Putamen (tissue), 1 donor: ENCODE measurements around the gene UGT1A3.
"Not testable (repeated sequence)": the region's sequence is repeated elsewhere in the genome, so short reads cannot be mapped to it uniquely, and the experiment has no call there.

ENCODE experiments used
- DNase-seq: peaks from one replicate; pipeline ENCODE4 v3.0.0-alpha.2; 2016; ENCODE audit warnings: low spot score

Gene UGT1A3

DNA sequence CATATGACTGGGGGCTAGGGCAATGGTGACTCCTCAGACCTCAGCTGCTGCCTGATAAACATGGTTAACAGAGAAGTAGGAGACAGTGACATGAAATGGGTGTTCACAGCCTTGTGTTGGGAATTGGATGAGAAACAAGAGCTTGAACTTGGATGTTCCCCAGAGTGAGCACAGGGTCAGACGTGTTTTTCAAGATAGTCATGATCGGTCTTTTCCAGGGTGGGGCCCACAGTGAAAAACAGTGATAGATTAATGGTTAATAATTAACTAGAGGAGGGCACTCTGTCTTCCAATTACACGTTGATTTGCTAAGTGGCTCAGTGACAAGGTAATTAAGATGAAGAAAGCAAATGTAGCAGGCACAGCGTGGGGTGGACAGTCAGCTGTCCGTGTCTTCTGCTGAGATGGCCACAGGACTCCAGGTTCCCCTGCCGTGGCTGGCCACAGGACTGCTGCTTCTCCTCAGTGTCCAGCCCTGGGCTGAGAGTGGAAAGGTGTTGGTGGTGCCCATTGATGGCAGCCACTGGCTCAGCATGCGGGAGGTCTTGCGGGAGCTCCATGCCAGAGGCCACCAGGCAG lies at the start of gene UGT1A3:
TSS of gene UGT1A3 (plus strand) at position 320 of the 579 bp plus-strand sequence. CDS start at position 405, 85 bp downstream.
- DNase-seq = no peak

DNA sequence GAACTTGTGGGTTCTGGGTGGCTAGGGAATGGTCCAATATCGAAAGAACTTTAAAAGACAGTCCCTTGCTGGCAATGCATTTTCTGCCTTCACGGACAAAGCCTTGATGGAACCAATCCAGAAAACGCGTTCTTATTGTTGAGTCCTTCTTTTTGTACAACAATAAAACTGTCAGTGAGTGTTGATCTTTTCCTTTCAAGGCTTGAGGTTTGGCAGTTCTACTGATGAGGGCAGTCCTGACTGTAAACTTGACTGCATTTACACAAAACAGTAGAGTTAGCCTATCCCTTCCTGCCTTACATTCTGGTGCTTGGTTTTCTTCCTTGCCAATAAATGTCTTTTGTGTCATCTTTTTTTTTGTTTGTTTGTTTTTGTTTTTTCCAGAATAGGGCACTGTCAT lies 49.6 kb upstream of the UGT1A3 start:
- DNase-seq = no peak

DNA sequence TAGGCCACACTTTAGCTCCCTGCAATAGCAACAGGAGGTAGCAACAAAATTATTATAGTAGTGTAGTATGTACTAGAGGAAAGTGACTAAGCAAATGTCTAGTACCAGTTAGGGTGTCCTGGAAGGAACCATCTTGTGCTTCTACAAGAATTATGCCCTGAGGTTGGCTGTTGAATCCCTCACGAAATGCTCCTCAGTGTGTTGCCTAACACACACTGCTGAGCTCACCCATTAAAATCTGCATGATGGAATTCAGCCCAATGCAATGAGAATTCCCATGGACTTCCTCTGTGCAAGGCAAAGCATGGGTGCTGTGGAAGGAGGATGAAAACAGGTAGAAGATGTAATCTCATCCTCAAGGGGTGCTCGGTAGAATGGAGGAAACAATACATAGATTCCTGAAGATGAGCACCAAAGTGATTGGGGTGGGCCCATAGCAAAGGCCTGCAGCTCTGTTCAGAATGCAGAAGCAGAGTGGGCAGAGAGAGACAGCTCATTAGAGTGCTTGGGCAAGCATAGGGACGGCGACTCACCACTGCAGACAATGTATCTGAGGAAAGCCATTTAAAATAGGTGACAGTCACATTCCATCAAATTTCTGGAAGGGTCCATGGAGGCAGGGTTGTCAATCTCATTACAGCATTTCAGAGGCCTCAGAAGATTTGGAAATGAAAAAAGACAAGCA lies 48.3 kb upstream of the UGT1A3 start:
- no peak for DNase-seq

DNA sequence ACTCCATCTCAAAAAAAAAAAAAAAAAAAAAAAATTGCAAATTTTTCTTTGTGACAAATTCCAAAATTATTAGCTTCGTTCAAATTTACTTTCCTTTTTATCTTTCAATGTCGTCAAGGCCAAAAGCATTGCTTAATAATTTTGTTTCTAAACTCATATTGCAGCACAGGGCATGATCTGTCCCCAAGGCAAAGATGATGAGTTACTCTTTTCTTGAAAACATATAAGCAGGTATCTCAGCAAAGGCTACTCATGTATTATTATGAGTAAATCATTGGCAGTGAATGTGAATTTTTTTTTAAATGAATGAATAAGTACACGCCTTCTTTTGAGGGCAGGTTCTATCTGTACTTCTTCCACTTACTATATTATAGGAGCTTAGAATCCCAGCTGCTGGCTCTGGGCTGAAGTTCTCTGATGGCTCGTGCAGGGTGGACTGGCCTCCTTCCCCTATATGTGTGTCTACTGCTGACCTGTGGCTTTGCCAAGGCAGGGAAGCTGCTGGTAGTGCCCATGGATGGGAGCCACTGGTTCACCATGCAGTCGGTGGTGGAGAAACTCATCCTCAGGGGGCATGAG lies 47.2 kb upstream of the UGT1A3 start, which contains the start of gene UGT1A7:
TSS of gene UGT1A7 (plus strand) at position 381 of the 579 bp plus-strand sequence. CDS start at position 418, 37 bp downstream.
- no peak for DNase-seq

DNA sequence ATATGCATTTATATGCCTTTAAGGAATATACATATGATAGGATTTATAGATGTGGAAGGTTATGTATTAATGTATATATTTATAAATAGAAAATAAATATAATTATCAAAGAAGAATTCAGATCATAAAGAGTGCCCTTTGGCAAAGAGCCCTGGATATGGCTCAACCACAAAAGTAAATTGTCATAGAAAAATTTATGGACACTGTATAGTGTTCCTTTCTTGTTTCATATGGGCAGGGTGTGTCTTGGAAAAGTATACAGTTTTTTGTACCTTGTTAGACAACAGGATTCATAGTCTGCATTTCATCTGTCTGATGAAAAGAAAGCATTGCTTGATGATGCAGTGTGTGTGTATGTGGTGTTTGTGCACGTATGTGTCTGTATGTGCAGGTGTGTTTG lies 44.2 kb upstream of the UGT1A3 start:
- no peak for DNase-seq

DNA sequence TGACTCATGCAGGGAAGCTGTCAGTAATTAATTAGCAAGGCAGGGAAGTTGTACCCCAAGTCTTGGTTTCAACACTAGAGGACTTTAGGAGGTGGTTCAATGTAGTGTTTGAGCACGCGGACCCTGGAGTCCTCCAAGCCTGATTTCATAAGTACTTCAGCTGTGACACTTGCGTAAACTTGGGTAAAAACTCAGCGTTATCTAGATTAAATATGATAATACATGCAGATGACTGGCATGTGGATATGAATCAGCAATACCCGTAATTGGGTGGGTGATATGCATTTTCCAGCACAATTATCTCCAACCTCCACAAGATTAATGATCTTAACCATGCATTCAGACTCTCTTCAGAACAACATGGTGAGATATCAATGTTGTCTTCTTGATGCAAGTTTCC lies 41.9 kb upstream of the UGT1A3 start:
- DNase-seq = no peak

DNA sequence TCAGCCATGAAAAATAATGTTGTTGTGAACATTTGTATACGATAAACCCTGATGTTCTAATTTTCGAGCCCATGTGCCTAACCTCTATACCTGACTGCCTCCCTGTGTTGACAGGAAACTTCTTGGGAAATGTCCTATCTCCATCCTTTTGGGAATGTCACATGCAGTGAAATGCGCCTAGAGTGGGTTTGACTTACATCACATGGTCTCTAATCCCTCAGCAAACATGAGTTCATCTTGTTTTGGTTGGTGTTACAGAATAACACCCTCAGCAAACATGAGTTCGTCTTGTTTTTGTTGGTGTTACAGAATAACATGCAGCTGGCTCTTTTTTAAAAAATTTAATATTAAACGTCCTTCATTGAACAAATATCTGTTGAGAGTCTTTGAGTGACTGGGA lies 40.5 kb upstream of the UGT1A3 start:
- no peak for DNase-seq

DNA sequence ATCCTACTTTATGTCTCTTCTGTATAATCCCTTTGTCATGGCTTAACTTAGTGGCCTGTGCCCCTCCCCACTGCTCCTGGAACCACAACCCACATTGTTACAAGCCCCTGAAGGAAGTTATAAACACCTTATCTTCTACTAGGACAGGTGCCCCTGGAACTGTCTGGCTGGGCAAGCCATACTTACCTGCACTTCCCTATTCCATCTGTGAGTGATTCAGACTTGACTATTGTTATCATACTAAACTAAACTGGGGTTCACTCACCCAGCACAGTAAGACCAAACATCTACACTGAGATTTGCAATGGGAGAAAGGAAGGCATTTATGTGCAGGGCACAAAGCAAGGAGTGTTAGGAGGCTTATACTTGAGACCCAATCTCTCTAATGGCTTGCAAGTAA lies 39.8 kb upstream of the UGT1A3 start:
- no peak for DNase-seq

DNA sequence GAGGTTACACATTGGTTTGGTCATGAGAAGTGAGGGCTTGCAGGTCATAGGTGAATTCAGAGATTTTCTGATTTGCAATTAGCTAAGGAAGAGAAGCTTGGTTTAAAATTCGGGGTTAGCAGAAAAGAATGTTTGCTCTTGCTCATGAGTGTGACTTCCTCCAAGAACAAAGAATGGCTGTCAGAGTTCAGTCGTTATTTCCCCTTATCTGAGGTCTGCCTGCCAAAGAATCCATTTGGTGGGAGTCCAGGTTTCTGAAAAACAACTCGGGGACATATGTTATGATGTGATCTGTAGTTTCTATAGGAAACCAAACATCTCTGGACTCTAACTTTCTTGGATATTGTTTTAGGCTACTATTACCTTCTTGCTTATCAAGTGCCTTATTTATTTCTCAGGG lies 39.3 kb upstream of the UGT1A3 start:
- DNase-seq = no peak

DNA sequence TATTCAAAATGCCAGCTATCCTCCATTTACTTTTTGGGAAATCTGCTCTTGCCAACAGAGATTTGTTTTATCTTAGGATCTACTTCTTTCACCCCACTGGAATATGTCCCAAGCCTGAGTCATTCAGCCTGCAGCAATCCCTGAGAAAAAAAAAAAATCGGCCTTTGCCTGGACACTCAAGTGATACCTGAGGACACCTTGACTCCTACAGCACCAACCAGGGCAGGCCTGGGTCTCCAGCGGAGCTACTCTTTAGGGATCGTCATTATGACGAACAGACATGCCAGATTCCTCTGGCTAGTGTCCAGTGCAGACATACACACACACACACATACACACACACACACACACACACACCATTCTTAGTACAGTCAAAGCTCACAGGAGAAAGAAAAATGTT lies 38.4 kb upstream of the UGT1A3 start:
- no peak for DNase-seq

DNA sequence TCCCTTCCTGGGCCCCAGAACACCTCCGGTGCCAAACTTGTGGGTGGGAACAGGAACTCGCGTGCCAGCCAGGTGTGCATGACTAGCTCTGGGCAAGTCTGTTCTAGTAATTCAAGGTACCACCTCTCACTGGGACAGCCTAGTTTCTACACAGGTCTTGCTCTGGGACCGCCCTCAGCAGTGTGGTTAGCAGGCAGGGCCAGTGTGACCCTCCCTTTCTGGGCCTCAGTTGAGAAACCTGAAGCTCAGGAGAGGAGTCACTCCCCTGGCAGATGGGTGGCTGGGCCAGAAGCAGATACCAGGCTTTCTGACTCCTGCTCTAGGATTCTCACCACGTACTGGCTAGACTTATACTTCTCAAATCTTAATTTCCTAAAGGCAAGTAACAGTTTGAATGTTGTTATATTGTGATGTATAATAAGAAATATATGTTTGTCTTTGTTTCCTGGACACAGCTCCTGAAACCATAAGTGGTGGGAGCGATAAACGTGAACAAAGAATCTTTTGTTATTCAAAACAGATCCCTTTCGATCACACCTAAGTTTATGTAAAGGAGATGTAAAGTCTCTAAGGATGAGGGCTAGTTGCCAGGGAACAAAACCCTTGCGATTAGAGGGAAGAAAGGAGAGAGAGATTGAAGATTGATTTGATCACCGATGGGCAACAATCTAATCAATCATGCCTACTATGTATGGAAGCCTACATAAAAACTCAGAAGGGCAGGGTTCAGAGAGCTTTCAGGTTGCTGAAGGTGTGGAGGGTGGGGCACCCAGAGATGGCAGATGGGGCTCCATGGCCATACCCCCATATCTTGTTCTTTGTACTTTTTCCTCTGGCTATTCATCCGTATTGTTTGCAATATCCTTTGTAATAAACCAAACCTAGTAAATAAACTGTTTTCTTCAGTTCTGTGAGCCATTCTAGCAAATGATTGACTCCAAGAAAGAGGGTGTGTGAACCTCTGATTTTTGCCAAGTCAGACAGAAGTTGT lies 37.1 kb upstream of the UGT1A3 start:
- no peak for DNase-seq

DNA sequence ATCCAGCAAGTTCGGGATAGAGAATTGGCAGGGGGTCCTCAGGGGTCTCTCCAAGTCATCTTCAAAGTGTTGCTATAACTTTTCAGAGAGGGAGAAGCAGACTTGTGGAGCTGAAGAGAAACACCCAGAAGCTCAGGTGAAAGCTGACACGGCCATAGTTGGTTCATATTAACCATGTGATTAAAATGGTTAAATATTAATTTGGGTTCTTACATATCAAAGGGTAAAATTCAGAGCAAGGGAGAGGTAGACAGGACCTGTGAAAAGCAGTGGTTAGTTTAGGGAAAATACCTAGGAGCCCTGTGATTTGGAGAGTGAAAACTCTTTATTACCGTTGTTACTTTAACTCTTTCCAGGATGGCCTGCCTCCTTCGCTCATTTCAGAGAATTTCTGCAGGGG lies 36.2 kb upstream of the UGT1A3 start, which contains the start of gene UGT1A6:
TSS of gene UGT1A6 (plus strand) at position 243 of the 400 bp plus-strand sequence. CDS start at position 358, 115 bp downstream.
- no peak for DNase-seq

DNA sequence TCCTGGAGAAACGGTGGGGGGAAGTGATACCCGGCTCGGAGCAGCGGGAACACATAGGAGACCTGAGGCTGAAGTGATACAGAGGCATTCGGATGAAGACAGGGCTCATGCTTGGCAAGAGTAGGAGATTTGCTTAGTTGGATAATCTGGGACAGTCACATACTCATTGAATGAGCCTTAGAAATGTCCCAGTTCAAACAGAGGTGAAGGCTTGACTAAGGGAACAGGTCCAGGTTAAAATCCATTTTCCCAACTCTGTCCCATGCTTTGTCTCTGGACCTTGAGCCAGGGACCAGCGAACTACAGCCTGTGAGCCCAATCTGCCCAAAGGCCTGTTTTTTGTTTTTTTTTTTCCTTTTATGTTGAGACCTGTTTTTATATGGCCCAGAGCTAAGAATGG lies 34.9 kb upstream of the UGT1A3 start:
- DNase-seq = no peak

DNA sequence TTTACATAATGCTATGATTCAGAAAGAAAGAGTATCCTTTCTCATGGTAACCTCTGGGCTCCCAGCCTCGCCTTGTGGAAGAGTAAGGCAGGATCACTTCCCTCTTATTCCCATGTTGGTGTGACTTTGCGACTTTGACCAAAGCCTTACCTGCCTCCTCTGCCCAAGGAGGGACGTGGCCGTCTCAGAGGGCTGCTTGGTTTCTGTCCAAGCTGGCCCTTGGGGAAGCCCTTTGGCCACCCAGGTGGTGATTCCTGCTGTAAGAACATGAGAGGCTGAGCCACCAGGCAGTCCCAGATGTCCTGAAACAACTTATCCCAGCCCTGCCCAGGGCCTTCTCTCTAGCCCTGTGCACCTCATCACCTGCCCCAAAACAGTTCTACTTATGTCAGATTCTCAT lies 30.1 kb upstream of the UGT1A3 start:
- no peak for DNase-seq

DNA sequence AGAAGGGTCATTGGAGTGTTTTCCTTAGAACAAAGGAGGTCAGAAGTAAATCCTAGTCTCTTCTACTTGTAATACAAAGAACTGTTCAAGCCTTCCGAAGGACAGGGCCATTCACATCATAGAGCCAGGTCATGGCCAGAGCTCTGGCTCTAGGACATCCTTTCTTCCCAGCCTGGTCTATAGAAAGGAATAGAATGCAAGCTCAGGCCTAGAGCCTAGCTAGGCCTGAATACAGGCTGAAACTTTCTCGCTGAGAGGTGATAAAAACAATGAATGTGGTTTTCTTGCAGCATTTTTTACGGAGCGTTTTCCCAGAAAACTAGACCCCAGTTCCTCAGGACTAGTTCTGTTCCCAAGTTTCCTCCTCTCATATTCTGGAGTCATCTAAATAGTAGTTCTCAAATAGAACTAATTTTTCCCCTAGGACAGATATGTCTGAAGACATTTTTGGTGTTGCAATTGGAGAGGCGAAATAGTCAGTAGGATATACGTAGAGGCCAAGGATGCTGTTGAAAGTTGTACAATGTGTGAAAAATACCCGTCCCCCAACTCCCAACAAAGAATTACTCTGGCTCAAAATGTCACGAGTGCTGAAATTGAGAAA lies 29.3 kb upstream of the UGT1A3 start:
- no peak for DNase-seq

DNA sequence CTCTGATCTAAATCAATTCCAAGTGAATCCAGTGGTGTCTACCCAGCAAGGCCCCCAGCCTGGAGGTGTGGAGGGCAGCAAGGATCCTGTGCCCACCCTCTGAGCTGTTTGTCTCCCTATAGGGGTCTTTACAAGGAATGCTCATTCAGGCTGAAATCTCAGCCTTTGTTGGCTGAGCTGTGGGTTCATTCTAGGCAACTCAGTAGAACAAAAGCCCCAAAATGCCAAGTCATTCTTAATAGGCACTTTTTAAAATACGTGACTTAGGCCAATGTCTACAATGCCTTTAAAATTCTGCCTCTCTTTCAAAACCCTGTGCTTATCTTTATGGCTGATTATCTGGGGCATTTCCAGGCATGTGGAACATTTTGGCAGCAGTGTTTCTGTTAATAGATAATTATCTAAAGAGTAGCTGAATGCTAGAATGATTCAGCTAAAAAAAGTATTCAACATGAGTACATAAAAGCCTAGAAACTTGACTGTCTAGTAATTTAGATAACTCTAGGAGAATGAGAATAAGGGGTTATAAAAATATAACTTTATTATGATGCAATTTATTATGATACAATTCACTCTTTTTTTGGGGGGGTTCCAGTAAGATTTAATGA lies 28.7 kb upstream of the UGT1A3 start:
- peak; percentile 11 for DNase-seq

DNA sequence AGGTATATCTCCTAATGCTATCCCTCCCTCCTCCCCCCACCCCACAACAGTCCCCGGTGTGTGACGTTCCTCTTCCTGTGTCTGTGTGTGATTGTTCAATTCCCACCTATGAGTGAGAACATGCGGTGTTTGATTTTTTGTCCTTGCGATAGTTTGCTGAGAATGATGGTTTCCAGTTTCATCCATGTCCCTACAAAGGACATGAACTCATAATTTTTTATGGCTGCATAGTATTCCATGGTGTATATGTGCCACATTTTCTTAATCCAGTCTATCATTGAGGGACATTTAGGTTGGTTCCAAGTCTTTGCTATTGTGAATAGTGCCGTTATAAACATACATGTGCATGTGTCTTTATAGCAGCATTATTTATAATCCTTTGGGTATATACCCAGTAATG lies 28.0 kb upstream of the UGT1A3 start:
- DNase-seq = not testable (repeated sequence)

DNA sequence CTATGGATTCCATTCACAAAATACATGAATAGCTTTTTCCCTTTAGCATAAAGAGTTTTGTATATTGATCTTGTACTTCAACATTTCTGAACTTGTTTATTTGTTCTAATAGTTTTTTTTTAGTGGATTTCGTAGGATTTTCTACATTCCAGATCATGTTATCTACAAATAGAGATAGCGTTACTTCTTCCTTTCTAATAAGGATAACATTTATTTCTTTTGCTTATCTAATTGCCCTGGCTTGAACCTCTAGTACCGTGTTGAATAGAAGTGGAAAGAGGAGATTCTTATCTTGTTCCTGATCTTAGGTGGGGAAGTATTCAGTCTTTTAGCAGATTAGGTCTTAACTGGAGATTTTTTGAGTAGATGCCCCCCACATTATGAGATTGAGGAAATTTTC lies 26.6 kb upstream of the UGT1A3 start:
- DNase-seq = no peak

DNA sequence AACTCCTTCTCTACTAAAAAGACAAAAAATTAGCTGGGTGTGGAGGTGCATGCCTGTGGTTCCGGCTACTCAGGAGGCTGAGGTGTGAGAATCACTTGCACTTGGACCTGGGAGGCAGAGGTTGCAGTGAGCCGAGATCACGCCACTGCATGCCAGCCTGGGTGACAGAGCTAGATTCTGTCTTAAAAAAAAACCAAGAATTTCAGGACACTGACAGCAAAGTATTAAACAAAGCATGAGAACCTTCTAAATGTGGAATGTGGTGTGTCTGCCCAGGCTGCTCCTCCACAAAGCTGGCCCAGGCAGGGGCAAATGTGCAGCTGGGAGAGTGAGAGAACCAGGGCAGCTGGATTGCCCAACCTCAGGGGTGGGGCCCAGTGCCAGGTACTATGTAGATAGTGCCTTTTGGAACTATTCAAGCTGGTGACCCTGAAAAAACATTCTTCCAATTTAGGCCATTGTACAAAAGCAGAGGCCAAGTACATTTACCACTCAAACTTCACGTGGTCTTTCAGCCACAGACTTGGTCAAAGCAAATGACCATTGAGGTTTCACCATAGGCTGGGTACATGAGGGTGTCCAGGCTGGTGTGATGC lies 22.8 kb upstream of the UGT1A3 start:
- no peak for DNase-seq

DNA sequence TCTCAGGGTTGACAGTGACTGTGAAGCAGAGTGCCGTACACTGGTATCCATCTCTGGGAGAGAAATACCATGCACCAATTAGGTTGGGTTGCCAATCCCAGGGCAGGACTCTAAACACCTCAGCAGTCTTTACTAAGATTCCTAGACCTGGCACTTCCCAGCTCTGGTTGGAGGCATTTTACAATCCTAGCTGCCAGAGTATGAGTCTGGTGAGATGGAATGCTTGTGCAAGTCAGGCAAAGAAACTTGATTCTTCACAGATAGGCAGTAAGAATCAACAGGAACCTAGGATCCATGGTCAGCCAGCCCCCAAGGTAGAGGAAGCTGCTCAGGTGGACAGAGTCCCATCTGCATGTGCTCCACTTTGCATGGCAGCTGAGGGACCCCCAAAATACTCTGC lies 22.1 kb upstream of the UGT1A3 start:
- no peak for DNase-seq
